GM18519 (cell line): ENCODE results near the gene ABHD14A.

Experiments used
- ATAC-seq: cut with Tn5 transposase; IDR thresholded peaks from one replicate; pipeline ENCODE4 v1.9.1; 2021; ENCODE audit warnings: mild to moderate bottlenecking, moderate library complexity; ENCODE audit not compliant: unreplicated experiment, low FRiP score

The ABHD14A gene

DNA sequence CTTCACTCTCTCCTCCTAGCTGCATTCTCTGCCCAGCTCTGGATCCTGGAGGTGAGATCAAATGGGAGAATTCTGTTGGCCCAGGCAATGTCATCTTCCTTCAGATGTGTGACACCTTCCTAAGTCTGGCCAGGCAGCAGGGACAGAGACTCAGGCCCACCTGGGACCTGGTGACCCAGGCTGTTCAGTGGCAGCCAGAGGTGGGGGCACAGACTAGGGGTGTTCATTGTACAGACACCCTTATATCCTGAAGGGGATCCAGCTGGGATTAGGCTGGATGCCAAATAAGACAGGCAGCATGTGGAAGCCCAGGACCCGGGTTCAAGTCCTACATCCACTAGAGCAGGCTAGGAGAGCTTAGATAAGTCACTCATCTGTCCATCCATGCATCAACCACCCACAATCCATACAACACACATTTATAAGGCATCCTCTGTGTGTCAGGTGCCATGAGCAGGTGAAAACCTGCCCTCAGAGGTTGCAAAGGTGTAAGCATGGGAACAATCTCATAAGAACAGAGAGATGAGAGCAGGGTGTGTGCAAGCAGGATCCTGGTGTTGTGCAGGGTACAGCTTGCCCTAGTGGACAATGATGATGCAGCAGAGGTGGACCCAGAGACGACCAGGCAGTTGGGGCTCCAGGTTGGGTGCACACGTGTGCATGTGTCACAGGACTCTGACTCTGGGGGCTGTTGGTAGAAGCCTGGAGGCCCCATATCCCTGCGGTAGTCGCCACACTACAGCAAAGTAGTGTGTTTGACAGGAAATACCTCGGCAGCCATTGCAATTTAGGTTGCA lies 39.1 kb downstream of the ABHD14A start:
- no peak for ATAC-seq

DNA sequence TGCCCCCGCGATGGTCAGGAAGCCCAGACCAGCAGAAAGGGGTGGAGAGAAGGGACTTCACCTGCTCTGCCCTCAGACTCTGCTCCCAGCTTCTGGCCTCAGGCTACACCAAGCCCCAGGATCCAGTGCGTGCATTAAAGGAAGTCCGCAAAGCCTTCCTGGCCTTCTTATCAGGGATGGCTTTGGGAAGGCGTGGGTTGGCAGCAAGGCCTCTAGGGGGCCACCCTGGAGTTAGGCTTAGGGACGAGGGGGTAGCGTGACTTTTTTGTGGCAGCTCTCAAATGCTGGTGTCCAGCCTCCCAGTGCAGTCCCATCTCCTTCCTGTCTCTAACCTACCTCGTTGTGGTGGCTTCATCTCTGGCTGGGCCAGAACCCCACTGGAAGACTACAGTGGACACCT lies 39.7 kb downstream of the ABHD14A start:
- no peak for ATAC-seq

DNA sequence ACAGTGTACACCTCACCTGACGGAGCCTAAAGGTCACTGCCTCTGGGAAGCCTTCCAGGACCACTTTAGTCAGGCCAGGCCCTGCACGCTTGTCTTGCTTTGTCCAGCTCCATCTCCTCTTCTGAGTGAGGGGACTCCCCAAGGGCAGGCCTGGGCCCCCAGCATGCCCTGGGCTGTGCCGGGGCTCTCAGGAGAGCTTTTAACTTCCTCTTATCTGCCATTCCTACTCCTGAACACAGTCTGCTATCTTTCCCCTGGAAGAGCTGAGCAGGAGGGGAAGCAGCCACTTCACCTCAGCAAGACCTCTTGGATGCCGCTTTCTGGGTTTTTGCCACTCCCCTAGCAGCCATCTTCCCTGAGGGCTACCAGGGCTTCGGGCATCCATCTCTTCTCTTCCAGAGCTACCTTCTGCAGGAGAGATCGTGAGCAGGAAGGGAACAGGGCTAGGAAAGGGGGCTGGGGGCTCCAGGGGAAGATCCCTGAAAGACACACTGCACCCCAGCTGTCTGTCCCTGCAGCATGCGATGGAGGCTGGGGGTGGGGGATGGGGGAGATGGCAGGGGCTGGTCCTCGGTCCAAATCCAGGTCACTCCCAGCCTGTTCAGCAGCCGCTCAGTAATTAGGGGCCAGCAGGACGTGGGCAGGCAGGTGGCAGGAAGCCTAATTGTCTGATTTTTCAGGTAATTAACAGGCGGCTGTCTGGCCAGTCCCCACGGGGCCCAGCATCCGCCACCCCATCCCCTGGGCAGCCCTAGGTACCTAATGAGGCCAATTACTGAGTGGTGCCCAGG lies 40.8 kb downstream of the ABHD14A start:
- ATAC-seq, result no peak

DNA sequence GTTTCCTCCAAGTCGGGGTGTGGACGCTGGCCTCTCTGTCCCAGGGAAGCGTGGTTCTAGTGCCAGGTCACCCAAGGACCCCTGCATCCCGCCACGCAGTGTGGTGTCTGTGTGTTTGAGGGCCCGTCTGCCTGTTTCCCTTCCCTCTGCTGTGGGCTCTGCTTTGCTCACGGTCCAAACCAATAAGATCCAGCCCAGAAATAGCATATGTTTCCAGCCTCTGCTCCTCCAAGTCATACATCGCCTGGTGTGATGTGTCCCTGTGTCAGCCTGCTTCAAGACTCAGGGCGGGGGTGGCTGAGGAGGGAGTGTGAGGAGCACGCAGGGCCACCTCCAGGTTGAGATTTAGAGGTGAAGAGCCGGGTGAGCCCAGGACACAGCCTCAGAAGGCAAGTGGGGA lies 42.7 kb downstream of the ABHD14A start:
- no peak for ATAC-seq

DNA sequence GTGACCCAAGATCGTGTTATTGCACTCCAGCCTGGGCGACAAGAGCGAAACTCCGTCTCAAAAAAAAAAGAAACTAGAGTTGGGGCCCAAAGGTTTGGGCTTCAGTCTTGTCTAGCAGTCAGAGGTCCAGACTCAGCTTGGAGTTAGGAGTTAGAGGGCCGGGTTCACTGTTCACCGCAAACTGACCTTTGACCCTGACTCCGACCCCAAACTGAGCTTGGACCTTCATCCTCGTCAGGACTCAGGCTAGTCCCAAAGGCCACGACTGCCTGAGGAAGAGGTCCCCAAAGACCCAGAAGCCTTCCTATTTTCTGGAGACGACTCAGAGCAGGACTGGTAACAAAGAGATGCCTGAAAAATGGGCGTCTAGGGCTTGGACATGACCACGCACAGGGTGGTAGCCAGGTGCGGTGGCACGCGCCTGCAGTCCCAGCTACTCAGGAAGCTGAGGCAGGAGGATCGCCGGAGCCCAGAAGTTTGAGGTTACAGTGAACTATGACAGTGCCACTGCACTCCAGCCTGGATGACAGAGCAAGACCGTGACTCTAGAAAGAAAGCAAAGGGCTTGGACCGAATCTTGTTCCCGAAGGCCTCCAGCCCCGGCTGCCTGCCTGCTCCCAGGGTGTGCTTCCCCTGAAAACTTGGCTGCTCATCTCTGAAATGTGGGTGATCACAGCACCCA lies 43.6 kb downstream of the ABHD14A start:
- no peak for ATAC-seq

- no peak for ATAC-seq
Measured at GRCh38 chr3:52019352-52020080, 44.7 kb downstream of the ABHD14A start.

DNA sequence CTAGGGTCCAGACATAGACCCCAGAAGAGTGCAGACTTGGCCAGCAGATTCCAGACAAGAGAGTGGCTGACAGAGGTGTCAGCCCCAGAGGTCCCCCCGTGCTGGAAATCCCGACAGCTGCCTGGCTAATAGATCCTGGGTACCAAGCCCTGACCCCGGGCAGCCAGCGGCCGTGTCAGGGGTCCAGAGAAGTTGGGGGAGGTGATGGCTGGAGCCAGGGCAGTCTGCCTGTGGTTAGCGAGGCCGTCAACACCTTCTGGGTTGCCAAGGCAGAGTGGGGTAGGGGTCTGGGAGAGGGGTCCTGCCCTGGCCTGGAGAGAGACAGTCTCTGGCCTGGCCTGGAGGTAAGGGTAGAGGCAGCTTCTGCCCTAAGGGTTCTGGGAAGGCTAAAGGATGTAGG lies 45.9 kb downstream of the ABHD14A start:
- no peak for ATAC-seq

DNA sequence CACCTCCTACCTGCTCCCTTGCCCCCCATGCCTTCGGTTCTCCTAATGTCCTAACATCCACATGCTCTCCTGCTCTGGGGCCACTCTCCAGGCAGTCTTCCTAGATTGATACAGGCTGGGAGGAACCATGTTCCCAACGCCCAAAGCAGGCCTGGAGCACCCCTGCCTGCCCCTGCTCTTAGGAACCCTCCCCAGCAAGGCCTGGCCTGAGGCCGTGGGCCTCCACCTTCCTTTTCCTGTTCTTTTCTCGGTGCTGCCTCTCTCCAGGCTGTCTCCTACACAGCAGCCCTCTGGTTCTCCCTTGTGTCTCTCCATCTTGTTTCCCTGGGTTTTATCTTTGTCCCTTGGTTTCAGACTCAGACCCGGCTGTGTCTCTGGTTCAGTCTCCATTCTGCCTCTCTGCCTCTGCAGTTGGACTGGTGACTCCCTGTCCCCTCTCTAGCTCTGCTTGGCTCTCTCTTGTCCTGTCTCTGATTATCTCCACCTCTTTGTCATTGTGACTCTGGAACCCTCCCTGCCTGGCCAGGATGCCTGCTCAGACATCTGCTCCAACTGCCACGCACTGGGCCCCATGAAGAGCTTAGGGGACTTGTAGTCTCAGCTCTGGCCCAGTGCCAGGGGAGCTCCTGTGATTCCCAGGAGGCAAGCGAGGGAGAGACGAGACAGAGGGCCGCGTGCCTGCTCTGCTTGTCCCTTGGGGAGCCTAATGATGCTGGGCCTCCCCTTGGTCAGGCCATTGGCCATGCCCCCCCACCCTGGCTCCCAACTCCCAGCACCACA lies 46.8 kb downstream of the ABHD14A start:
- no peak for ATAC-seq

- ATAC-seq, result no peak
Measured at GRCh38 chr3:52022323-52023100, 47.6 kb downstream of the ABHD14A start.

GRCh38 chr3:52023101-52023770 lies 48.4 kb downstream of the ABHD14A start:
- ATAC-seq, result no peak

- ATAC-seq, result no peak
Measured at GRCh38 chr3:52023860-52024764, 49.2 kb downstream of the ABHD14A start.

DNA sequence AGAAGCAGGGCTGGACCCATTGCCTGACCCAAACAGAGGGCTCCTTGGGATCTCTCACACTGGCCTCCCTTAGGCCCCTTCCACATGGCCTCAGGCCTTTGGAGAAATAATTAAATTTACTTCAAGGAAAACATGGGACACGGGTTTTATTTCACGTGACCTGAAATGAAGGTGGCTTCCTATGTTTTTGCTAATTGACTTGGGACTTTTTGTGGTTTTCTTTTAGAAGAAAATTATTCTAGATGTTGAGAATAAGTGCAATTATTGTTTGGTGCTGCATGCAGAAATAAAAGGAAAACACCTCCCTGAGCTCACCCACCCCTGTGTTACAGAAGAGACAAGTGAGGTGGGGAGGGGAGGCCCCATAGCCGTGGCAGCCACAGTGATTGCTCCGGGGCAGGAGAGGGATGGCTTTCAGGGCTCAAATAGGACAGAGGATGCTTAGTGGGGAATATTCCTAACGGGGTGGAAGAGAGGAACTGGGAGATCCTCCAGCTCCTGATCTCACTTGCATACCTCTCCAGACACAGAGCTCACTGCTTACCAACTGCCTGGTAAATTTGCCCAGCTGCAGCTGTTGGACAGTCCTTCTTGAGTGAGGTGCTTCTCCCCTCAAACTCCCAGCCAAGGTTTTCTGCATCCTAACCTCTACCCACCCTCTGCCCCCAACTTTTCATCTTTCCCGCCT lies 50.0 kb downstream of the ABHD14A start:
- no peak for ATAC-seq

GRCh38 chr3:52025453-52025852 lies 50.6 kb downstream of the ABHD14A start:
- ATAC-seq, result no peak

DNA sequence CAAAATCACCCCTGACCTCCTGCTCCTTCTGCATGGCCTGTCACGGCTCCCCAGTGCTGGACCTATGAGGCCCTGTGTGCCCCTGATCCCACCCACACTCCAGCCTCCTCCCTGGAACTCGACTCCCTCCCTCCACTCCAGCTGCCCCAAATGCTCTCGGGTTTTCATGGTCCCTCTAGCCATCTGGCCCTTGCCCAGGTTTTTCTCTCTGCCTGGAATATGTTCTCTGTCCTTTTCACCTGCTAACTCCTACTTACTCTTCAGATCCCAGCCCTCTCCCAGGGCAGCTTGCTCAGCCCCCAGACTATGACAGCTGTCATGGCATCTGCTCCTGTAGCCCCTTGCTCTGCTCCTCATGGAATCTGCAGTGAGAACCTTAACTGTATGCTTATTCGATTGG lies 51.2 kb downstream of the ABHD14A start:
- no peak for ATAC-seq

- ATAC-seq, result no peak
Measured at GRCh38 chr3:52028572-52028971, 53.7 kb downstream of the ABHD14A start.

GRCh38 chr3:52029053-52029452 lies 54.2 kb downstream of the ABHD14A start:
- ATAC-seq, result no peak

DNA sequence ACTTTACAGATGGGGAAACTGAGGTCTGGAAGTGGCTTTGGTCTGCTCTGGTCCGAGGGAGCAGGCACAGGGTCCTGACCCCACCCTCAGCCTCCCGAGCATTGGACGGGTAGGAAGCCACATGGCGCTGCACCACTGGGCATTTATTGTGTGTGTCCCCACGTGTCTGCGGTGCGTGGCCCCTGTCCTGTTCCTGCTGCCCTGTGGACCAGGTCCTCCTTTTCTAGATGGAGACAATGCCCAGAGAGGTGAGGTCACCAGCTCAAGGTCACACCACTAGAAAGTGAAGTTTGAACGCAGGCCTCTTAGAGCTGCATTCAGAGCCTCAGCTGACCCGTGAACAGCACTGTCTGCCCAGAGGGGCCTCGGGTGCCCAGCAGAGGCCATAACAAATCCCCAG lies 54.7 kb downstream of the ABHD14A start:
- ATAC-seq, result no peak
